Stromal cell of bone marrow (primary cell): ENCODE measurements around the gene BABAM1.
A peak's percentile ranks its signal among the peaks of the same experiment; 100 is the strongest.
"Not testable (repeated sequence)": the region's sequence is repeated elsewhere in the genome, so short reads cannot be mapped to it uniquely, and the experiment has no call there.

Source experiments
- DNase-seq: peaks from one replicate; pipeline ENCODE4 v3.0.0-alpha.2; 2012; ENCODE audit warnings: low read depth

Gene BABAM1

DNA sequence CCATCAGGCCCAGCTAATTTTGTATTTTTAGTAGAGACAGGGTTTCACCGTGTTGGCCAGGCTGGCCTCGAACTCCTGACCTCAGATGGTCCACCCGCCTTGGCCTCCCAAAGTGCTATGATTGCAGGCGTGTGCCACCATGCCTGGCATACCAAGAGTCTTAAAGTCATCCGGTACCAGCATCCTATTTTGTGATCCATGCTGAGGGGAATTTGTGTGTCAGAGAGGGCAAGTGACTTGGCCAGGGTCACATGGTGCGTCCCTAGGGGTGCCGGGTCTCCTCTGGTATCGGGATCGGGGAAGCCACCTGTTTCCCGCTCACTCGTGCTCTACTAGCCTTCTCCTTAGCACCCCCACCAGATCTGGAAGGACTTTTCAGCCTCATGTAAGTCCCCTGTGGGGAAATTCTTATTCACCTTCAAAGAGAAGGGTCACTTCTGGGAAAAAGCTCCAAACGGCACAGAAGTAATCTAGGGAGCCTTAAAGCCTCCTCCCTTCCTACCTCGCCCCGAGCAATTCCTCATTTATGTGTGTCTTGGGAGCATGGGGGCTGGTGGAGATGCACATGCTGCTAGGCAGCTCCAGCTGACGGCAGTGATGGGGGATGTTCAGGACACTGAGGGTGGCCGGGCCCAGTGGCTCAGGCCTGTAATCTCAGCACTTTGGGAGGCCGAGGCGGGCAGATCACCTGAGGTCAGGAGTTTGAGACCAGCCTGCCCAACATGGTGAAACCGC, 8.4 kb downstream of the BABAM1 start:
- no peak for DNase-seq

DNA sequence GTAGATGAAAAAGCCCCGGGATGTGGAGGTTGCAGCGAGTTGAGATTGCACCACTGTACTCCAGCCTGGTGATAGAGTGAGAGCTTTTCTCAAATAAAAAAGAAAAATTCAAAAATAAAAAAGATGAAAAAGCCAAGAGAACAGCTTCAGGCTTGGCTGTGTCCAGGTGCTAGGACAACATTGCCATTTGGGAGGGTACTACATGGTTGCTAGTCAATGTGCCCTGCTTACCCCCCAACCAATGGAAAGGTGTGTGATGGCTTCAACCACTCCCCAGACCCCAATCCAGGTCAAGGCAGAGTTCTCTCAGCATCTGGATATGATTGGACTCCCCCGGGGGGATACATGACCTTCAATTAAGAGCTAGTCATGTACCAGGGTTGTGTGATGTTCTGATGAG, 12.2 kb downstream of the BABAM1 start:
- DNase-seq, result no peak

DNA sequence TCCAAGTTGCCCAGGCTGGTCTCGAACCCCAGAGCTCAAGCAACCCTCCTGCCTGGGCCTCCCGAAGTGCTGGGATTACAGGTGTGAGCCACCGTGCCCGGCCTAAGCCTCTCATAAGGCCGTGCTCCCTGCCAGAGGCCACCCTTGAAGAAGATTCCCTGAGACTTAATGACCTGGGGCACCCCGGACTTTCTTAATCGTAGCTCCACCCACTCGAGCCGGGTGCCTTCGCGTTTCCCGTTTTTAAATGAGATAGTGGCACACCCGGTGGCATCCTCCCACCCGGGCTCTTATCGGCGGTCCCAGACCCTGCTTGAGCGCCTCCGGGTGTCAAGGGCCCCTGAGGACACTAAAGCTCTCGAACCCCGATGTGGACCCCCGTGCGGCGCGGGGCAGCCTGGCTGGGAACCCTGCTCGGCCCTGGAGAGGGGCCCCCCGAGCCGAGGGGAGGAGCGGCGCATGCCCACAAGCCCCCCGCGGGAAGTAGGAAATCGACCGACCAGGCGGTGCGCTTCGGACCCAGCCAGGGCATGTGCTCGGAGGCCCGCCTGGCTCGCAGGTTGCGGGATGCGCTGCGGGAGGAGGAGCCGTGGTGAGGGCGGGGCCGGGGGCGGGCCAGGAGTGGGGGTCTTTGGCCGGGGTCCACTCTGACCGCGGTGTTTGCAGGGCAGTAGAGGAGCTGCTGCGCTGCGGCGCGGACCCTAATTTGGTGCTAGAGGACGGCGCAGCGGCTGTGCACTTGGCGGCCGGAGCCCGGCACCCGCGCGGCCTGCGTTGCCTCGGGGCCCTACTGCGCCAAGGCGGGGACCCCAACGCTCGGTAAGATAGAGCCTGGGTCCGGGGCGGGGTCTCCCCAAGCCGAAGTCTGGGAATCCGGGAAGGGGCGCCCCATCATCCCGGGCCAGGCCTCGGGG, 14.4 kb downstream of the BABAM1 start, which contains the start of gene ANKLE1:
TSS of gene ANKLE1 (plus strand) at position 511 of the 914 bp plus-strand sequence. CDS start at position 531, 20 bp downstream.
- DNase-seq, result no peak

DNA sequence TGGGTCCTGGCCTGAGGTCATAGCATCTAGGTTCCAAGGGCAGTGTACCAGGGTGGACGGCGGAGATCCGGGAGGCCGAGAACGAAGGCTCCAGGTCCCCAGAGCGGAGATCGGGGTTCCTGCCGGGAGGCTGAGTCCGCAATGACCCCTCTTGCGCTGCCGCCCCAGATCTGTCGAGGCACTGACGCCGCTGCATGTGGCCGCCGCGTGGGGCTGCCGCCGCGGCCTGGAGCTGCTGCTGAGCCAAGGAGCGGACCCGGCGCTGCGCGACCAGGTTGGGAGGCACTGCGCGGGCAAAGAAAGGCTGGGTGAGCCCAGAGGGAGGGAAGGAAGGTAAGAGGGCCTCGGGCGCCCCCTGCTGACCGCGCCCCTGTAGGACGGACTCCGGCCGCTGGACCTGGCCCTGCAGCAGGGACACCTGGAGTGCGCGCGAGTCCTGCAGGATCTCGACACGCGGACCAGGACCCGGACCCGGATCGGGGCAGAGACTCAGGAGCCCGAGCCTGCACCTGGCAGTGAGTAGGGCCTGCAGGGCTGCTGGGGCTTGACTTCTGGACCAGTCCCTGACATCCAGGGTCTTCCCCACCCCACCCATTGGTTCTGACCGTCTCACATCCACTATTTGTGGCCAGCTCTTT, 15.4 kb downstream of the BABAM1 start:
- no peak for DNase-seq

DNA sequence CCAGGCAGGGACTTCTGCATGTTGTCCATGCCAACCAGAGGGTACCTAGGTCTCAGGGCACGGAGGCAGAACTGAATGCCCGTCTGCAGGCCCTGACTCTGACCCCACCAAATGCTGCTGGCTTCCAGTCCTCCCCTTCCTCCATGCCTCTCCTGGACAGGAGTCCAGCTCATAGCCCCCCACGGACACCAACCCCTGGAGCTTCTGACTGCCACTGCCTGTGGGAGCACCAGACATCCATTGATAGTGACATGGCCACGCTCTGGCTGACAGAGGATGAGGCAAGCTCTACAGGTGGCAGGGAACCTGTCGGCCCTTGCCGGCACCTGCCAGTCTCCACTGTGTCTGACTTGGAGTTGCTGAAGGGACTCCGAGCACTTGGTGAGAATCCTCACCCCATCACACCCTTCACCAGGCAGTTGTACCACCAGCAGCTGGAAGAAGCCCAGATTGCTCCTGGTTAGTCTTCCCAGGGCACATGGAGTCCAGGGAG, 16.3 kb downstream of the BABAM1 start:
- no peak for DNase-seq

DNA sequence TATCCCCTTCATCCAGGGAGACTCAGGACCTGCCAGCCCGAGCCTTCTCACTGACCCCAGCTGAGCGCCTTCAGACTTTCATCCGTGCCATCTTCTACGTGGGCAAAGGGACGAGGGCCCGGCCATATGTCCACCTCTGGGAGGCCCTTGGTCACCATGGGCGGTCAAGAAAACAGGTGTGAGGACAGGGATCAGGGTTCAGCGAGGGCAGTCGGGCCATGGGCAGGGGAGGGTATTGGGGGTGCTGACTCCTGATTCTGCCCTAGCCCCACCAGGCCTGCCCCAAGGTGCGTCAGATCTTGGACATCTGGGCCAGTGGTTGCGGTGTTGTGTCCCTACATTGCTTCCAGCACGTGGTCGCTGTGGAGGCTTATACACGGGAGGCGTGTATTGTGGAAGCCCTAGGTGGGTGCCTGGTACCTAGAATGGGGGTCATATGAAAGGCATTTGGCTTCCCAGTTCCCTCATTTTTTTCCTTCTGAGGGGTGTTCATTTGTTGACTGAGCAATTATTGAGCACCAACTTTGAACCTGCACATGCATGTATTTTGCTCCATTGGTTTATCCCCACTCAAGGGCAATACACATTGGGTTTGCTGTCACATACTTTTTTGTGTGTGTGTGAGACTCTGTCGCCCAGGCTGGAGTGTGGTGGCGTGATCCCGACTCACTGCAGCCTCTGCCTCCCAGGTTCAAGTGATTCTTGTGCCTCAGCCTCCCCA, 18.3 kb downstream of the BABAM1 start:
- no peak for DNase-seq

DNA sequence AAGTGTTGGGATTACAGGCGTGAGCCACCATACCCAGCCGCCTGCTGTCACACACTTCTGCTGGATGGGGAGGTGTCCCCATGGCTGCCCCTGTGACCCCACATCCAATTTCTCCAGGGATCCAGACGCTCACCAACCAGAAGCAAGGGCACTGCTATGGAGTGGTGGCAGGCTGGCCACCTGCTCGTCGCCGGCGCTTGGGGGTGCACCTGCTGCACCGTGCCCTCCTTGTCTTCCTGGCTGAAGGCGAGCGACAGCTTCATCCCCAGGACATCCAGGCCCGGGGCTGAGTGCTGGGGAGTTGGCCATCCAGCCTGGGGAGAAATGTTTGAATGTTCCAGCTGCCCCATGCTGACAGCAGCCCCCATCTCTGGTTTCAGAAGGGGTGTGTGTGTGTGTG, 19.0 kb downstream of the BABAM1 start:
- no peak for DNase-seq

DNA sequence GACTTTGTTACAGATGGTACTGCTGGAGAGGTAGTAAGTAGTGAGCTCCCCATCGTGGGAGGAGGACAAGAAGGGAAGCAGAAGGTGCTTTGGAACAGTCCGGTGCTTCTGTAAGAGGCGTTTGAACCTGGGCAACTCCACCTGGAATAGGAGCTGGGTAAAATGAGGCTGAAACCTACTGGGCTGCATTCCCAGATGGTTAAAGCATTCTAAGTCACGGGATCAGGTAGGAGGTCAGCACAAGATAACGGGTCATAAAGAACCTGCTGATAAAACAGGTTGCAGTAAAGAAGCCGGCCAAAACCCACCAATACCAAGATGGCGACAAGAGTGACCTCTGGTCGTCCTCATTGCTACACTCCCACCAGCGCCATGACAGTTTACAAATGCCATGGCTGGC, 19.5 kb downstream of the BABAM1 start:
- DNase-seq, result no peak

DNA sequence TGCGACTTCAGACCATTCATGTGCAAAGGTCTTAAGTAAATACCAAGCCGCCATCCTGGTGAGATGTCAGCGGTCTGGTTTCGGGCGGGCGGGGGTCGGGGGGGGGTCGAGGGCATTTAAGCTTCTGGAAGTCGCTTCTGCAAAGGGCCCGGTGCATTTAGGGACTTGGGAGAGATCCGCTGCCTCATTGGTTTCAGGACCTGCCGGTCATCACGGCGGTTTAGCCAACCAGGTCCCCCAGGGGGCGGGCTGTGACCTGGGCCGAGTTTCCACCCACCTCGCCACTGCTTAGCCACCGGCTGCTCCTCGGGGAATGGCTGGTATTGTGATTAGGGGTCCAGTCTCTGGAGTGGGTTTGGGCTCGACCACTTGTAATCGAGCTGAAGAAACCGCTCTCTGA, 22.2 kb downstream of the BABAM1 start:
- peak; percentile 73 for DNase-seq

DNA sequence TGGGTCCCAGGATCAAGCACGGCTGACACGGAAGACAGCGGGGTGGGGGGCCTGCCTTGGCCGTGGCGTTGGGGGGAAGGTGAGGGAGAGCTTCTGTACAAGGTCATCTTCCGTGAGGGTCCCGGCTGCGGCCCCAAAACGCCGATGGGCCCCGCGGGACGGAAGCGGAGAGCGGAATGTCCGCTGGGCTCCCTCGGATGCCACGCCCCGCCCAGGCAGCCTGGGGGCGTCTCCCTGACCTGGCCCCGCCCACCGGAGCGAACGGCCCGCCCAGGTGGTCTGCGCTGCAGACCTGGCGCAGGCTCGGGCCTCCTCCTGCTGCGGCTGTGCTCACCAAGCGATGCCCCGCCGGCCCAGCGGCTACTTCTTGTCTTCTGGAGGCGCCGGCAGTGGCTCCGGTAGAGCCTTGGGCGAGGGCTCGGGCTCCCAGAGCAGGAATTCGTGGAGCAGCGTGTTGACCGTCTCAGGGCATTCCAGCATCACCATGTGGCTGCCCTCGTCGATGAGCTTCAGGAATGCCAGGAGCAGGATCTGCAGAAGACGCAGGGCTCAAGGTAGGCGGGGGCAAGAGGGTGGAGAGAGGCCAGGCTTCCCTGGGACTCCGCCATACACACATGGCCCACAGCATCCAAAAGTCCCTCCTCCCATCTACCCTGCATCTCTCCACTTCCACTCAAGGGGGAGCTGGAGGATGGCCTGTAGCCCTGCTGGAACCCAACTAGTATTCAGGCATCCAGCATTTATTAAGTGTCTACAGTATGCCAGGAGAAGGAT, 25.2 kb downstream of the BABAM1 start:
- peak; percentile 82 for DNase-seq

DNA sequence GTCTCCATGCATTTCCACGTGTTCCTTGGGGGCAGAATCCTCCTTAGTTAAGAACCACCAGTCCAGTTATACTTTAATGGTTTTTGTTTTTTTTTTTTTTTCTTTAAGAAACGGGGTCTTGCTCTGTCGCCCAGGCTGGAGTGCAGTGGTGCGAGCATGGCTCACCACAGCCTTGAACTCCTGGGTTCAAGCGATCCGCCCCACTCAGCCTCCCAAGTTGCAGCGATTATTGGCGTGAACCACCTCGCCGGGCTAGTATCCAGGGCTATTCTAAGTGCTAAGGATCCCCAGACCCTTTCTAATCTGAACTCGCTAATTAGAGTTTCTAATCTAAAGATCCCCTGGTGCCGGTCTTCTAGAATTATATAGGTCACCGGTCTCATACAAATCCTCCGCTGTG, 26.4 kb downstream of the BABAM1 start:
- DNase-seq, result no peak

DNA sequence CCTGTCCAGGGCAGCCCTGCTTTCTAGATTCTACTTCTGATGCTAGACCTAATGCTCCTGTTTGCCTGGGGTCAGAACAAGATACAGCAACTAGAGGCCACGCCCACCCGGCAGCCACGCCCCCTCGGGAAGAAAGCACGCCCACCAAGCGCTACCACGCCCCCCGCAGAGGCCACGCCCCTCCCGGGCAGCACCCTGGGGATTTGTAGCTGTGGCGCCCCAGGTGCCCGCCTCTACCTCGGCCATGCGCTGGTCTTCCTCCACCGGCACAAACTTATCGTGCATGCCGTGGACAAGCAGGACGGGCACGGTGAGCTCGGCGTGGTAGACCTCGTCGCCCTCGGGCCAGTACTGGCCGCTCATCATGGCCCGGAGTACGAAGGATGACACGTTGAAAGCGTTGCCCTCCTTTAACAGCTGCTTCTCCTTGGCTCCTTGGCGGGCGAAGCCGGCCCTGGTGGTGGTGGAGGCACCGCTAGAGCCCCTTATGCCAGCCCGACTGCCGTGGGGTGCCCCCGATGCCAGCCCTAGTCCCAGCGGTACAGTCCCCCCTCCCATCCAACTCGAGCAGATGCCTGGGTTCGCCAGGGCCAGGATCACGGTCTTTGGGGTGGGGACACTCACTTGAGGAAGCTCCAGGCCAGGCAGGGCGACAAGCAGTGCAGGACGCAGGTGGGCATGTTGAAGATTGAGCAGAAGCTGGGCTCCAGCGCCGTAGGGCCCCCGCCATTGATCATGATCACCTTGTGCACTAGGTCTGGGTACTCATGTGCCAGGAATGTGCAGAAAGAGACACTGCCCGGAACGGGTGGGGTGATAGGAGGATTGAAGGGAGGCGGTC, 27.0 kb downstream of the BABAM1 start:
- no peak for DNase-seq

DNA sequence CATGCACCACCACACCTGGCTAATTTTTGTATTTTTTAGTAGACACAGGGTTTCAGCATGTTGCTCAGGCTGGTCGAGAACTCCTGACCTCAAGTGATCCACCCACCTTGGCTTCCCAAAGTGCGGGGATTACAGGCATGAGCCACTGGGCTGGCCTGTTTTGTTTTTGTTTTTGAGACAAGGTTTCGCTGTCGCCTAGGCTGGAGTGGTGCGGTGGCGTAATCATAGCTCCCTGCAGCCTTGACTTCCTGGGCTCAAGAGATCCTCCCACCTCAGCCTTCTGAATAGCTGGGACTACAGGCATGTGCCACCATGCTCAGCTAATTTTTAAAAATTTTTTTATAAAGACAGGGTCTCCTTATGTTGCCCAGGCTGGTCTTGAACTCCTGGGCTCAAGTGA, 28.3 kb downstream of the BABAM1 start:
- DNase-seq, result not testable (repeated sequence)

DNA sequence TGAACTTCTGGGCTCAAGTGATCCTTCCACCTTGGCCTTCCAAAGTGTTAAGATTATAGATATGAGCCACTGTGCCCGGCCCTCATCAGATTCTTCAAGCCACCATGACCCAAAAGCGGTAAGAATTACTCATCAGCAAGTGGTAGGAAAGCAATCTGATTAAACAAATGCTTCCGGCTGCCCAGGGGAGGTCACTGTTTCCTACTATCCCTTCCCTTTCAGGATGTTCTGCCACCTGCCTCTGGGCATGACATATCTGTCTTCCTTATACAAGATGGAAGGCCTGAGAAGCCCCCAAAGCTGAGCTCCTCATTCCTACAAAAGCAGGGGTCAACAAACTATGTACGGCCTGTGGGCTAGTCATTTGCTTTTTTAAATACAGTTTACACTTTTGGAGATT, 29.0 kb downstream of the BABAM1 start:
- DNase-seq, result peak; percentile 19

DNA sequence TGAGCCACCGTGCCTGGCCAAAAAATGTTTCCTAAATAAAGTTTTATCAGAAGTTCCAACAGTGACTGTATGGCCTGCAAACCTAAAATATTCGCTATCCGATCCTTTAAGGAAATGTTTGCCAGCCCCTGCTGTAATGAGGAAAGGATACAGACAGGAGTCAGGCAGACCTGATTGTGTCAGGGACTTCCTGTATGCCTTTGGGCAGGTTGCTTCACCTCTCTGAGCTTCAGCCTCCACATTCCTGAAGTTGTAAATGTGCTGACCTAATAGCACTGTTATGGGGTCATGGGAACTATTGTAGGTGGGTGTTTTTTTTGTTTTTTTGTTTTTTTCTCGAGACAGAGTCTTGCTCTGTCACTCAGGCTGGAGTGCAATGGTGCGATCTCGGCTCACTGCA, 29.7 kb downstream of the BABAM1 start:
- no peak for DNase-seq

DNA sequence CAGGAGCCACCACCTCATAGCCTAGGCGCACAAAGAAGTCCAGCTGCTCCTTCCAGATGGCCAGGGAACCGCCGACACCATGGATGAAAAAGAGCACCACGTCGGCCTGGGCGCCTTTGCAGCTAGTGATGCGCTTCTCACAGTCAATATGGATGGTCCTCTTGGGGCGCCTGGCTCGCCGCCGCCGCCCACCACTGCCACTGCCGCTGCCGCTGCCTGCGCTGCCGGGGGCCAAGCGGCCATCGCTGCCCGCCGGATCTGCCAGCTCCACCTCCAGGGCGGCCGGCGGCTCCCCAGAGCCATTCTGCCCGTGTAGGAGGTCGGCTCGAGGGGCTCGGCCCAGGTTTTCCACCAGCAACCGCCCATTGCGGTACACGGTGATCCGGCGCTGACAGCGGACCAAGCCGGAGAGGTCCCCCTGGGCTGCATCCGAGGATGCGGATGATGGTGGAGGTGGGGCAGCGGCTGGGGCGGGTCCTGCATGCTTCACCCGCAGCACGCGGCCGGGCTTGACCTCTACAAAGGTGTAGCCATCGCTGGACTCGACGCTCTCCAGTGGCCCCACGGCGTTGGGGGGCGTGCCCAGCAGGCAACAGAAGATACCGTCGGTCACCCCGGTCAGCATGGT, 33.9 kb downstream of the BABAM1 start:
- DNase-seq, result no peak

DNA sequence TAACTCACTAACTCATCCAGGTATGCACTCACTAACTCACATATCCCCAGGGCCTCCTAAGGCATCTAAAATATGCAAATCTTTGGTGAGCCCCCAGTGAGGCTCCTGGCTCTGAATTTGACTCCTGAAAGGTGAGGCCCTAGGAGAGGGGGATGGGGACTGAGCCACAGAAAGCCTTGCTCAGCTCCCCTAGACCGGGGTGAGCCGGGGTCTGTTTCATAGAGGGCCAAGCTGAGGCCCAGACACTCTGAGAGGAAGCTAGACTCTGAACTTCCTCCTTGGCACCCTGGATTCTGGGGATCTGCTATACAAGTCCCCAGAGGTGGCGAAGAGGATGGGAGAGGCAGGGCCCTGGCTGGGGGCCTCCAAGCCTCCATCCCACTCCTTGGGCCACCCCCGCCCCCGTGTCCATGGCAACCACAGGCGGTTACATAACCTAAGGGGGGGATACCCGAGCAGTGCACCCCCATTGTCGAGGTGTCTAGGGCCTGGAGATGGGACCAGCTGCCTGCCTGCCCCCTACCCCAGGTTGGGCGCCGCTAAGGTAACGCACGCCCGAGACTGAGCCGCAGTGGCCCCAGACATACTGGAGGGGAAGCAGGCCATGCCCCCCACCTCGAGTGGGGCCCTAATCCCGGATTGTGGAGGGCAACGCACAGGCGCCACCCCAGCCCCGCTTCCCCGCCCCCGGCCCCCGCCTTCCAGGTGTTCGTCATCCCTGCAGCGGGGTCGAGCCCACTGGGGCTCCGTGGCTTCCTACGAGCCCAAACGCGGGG, 35.3 kb downstream of the BABAM1 start:
- DNase-seq, result no peak

DNA sequence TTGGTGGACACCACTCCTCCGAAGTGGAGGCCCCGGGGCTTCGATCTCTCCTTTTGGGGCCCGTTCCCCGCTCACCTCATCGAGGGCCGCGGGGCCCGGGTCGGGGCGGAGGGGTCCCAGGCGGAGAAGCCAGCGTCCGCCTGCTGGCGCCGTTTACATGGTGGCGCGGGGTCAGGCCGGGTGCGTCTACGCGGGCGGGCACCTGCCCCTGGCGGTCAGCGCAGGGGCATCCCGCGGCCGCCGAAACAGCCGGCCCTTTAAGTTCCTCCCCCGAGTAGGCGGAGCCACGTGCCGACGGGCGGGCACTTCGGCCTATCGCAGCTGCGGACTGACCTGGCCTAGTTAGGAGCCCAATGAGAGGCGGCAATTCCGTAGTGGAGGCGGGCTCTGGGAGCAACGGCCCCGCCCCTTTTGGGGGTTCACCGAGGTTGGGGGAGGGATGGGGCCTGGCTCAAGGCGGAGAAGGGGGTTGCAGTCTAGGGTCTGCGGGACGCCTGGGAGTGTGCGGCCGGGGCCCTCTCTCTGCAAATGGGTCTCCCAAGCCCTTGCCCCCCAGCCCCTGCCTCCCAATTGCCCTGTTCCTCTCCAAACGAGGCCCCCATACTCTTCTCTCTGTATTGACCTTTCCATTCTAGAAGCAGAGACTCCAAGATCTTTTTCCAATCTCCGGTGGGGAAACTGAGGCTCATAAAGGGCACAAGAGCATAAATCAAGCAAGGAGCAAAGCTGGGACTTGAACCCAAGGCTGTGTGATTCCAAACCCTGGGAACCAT, 36.1 kb downstream of the BABAM1 start, which contains the start of gene ABHD8:
TSS of gene ABHD8 (minus strand) at position 259 of the 773 bp plus-strand sequence. CDS start 1,809 bp downstream, outside the sequence.
- DNase-seq, result peak; percentile 89
